A204.1 (cell line): ENCODE results near the gene OR13J1.

ENCODE experiments used
- FAIRE-seq: peaks from 2 replicates; lab custom pipeline; 2012; peaks lifted over from hg19 to GRCh38; lab: Jason Lieb, UNC

The OR13J1 gene

GRCh38 chr9:35859310-35859989 lies 10.8 kb downstream of the OR13J1 start:
- FAIRE-seq = no peak

DNA sequence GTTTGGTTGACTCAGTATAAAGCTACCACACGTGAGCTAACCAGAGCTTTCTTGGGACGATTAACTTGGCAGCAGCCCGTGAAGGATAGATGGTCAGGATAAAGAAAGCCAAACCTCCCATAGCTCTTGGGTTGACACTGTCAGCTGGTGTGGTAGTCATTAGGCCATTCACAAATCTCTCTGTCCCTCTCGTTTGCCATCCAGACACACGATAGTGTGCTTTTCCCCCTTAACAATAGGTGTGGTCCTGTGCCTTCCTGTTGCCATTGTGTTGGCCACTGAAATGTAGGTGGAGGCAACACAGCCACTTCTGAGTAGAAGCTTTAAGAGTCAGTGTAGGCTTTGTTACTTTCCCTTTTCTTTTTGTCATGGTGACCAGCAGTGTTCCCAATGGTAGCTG lies 11.7 kb downstream of the OR13J1 start:
- FAIRE-seq = no peak

GRCh38 chr9:35856882-35857281 lies 13.3 kb downstream of the OR13J1 start:
- FAIRE-seq = no peak

- no peak for FAIRE-seq
Observed at GRCh38 chr9:35856206-35856605, 14.0 kb downstream of the OR13J1 start.

DNA sequence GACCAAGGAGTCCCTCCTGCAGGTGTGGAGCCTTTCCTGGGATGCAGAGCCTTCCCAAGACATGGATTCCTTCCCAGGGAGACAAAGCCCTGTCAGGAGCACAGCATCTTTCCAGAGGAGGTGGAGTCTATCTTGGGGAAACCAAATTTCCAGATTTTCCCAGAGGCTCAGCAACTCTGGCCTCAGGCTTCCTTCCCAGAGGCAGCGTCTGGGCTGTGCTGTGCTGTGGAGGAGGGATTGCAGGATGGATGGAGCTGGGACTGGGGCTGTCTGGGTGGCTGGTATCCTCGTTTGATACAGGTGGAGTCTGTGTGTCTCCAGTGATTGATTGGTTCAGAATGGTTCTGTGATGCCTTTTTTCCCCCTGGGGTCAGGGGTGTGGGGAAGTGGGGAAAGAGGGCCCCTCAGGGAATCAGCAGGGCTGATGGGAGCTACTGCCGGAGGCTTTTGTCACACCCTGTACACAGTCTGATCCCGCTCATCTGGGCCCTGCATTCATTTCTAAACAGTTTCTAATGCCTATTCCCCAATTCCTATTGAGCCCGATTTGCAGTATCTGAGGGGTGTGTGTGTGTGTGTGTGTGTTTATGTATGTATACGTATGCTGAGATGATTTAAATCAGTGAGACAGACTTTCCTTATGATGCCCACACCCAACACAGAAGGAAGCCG lies 16.0 kb downstream of the OR13J1 start:
- FAIRE-seq = no peak

GRCh38 chr9:35852876-35853865 lies 17.0 kb downstream of the OR13J1 start:
- FAIRE-seq = no peak

DNA sequence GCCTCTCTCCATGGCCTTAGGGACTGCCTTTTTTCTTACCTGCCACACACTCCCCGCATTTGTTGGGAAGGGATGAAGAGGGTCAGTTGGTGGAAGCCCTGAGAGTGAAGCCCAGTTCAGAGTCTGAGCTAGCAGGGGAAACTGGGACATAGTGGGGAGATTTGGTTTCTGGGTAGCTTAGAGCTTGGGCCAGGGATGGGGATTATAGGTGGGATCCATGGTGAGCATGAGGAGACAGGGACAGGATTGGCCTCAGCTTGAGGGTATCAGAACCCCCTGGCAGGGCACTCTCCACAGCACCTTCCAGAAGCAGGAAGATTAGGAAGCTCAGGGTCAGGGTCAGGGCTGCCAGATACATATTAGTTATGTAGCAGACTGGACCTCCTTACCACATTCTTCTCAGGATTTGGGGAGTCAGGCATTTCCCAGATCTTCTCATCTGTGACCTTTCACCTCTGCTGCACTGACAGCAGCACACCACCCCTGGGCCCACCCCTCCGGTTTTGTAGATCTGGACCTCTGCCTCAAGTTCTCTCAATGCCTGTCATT lies 17.9 kb downstream of the OR13J1 start:
- no peak for FAIRE-seq

DNA sequence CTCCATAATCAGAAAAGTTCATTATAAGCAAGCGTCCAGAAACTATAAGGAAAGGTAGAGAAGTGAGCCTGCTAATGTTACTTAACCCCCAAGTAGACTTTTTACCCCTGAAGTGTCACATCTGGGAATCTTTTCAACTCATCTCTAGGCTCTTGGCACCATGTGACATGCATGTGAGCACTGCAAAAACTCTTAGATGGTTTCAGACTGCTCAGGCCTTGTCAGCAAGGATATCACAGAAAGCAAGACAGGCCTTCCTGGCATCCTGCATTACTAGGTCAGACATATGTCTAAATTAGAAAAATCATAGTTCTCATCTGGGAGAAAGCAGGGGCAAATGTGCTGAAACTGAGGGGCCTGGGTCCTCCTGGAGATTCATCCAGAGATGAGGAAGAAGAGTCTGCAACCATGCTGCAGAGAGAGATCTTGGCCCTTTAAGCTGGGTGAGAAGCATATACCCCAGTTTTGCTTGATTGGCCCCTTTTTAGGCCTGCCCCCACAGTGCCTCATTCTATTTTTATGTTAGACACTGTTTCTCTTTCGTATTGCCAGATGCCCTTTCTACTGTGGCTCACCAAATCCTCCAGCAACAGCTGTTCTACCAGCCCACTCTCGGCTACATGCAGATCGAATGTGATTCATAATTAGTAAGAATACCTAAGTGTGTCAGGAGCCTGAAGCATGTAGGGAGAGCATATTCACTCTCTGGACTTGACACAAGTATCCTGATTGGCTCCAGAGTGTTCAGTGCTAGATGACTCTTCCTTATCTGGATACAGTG lies 22.2 kb downstream of the OR13J1 start:
- no peak for FAIRE-seq

DNA sequence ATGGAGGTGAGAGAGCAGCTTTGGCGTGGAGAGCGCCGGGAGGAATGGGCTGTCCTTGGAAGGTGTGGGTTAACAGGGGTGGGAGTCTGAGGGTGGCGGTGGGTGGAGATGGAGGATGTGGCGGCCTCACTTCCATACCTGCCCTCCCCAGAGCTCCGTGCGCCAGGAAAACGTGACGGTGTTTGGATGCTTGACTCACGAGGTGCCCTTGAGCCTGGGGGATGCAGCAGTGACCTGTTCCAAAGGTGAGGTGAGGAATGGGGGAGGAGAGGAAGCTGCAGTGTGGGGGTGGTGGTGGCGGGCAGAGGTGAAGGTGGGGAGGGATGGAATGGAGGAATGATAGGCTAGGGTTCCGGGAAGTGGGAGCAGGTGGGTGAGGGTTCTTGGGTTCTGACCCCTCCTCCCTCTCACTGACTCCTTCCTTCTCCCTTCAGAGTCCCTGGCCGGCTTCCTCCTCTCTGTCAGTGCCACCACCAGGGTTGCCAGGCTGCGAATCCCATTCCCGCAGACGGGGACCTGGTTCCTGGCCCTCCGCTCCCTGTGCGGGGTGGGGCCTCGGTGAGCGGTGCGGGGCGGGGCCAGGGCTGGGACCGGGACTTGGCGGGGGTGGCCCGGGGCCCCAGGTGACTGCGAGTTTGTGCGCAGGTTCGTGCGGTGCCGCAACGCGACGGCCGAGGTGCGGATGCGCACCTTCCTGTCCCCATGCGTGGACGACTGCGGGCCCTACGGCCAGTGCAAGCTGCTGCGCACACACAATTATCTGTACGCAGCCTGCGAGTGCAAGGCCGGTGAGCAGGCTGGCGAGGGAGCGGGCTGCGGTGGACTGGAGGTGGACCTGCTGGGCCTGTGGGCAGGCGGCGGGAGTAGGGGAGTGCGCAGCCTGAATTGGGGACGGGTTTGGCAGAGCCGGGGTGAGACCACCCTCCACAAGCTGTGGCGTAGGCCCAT lies 24.1 kb downstream of the OR13J1 start:
- no peak for FAIRE-seq

DNA sequence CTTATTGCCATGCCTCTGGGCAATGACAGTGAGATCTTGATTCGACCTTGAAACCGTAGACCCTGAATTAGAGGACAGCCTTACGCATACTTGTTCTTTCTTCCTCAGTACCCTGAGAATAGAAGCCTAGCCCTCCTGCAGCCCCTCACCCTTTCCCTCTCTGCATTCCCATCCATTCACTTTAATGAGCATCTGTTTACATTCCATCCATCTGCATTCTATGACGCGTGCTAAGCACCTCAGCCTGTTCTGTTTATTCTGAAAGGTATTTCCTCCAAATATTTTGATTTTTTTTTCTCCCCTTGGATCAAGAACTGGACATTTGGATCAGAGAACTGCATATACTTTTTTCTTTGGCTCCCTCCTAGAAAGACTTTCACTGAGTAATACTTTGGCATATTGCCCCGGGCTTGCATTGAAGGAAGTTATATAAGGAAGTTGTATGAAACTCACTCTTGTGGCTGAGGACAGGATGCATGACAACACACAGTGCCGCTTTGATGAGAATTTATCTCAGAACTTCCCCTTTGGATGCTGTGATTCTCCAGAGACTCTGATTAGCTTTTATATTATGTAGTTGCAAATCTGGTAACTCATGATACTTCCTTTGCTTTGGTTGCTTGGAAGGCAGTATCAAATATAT lies 25.5 kb downstream of the OR13J1 start:
- no peak for FAIRE-seq

DNA sequence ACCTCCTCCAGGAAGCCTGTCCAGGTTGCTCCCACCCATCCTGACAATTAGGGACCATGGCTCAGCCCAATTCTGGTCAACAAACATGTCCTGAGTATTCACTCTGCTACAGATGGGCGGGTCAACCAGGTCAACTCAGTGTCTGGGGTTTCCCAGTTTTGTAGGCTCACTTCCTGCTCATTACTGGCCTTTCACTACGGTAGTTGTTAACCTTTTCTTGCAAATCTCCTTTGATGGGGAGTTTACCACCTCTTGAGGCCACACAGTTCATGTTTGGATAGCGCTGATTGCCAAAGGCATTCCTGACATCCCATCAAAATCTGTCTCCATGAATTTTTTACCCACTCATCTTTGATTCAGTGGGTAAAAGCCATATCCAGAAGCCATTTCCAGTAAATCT lies 27.4 kb downstream of the OR13J1 start:
- FAIRE-seq = no peak

DNA sequence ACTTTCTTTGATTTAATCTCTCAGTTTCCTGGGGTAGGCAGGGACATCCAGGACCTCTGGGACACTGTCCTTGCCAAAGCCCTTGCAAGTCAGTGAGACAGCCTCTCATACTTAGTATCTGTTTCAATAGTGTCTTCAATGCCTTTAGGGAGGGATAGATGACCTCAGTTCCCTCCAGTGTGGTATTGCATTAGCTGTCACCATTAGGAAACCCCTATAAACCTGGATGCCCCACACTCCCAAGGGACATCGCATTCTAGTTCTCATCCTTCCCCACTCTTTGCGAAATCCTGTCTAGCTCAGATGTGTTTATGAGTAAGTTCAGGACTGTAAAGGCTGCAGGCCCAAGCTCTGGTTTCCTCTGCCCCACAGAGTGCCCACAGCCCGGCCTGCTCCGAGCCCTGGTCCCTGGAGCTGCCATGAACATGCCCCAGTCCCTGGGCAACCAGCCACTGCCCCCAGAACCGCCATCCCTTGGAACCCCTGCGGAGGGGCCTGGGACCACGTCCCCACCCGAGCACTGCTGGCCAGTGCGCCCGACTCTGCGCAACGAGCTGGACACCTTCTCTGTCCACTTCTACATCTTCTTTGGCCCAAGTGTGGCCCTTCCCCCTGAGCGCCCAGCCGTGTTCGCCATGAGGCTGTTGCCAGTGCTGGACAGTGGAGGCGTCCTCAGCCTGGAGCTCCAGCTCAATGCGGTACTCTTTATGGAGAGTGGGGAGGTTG lies 28.0 kb downstream of the OR13J1 start:
- no peak for FAIRE-seq

GRCh38 chr9:35841645-35841900 lies 28.6 kb downstream of the OR13J1 start:
- no peak for FAIRE-seq

DNA sequence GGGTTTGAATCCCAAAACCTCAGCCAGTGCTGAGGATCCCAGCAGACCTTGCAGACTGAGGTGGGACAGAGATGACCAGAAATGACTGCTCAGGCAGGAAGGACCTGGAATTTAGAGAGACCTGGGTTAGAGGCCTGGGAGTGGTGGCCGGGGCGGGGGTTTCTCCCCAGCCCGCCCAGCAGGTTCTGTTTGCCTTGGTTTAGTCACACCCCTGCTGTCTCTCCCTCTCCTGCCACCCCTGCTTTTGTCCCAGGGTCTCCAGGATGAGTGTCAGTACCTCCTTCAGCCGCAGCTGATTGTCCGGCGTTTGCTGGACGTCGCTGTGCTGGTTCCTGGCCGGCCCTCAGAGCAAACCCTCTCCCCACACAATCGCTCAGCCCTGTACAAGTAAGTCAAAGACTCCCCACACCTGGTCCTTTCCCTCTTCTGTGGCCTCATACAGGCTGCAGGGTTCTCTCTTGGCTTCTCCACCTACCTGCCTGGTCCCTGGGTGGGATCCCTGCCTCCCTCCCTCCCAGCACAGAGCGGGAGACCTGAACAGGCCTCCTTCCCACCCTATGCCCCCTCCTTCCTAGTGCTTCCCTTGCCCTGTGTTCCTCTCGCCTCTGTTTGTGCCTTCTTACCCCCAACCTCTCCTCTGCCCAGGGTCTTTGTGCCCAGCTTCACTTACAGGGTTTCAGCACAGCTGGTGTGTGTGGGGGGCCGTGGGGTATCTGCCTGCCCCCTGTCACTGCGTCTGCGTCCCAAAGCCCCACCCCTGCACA lies 29.1 kb downstream of the OR13J1 start:
- no peak for FAIRE-seq

- FAIRE-seq = no peak
Observed at GRCh38 chr9:35839926-35840325, 30.3 kb downstream of the OR13J1 start.

GRCh38 chr9:35836595-35836994 lies 33.6 kb downstream of the OR13J1 start:
- FAIRE-seq = no peak

DNA sequence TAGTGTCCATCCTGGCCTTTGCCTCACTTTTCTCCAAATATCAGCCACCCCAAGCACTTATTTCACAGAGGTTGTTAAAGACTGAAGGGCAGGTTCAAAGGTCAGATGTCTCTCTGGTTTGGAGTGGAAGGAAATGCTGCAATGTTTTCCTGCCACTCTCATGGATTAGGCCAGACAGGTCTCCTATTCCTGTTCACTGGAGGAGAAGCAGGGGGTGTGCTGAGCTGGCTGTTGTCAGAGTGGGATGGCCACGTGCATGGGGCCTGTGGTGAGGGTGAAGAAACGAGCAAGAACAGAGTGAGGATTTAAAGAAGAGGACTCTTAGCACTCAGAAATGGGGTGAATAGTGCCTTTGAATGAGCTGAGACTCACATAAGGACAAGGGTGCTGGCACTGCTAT lies 34.4 kb downstream of the OR13J1 start:
- no peak for FAIRE-seq

DNA sequence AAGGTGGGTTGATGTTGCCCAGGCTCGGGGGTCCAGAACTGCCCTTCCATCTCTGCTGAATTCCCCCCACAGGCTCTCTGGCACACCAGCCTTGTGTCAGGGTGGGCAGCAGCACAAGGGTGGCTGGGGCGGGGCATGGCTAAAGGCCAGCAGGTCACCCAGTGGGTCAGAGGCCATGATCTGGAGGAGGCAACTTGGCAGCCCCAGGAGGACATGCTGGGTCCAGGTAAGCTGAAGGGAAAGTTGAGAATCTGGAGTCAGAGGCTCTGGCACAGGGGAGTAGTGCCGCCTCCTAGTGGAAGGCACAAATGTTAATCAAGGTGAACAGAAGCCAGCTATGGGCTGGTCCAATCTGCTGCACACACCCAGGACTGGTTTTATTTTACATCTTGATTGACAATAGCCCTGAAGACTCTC lies 35.0 kb downstream of the OR13J1 start:
- FAIRE-seq = no peak
